Measurements from ENCODE around the gene ZNF140.

The ZNF140 gene

GRCh38 chr12:133061954-133062353 lies 18.8 kb upstream of the ZNF140 start:
- Histone ChIP-seq H3K27ac (ENCODE audit: low read depth, low read length) (no peak overlapping the region), H3F3A (ENCODE audit: insufficient read depth) (peaks cover 10% of the 10 kb centered on the region), H3K4me2 (ENCODE audit: low read depth, low read length, poor library complexity, severe bottlenecking) (no peak overlapping the region), H3K9ac (ENCODE audit: low read length) (no peak overlapping the region), H2AFZ (ENCODE audit: low read depth, low read length, severe bottlenecking) (no peak overlapping the region), H4K20me1 (ENCODE audit: low read depth, low read length) (no peaks in the 10 kb centered on the region), H3K9me2 (replicated peaks; ENCODE audit: insufficient read depth, low read length) (no peaks in the 10 kb centered on the region), H3K27me3 (ENCODE audit: low read length) (no peaks in the 10 kb centered on the region), H3K9me3 (ENCODE audit: insufficient read depth, low read length) (peaks cover 93% of the 10 kb centered on the region), H3K79me2 (ENCODE audit: insufficient read depth, low read length) (no peaks in the 10 kb centered on the region), H3K36me3 (ENCODE audit: low read length) (peaks cover 13% of the 10 kb centered on the region), H3K4me3 (ENCODE audit: insufficient read depth, low read length, poor library complexity, severe bottlenecking) (no peak overlapping the region)
- TF ChIP-seq EZH2phosphoT487 (conservative IDR thresholded peaks at IDR 0.05; ENCODE audit: low read length): no peak
- TF ChIP-seq, protein P1, sequence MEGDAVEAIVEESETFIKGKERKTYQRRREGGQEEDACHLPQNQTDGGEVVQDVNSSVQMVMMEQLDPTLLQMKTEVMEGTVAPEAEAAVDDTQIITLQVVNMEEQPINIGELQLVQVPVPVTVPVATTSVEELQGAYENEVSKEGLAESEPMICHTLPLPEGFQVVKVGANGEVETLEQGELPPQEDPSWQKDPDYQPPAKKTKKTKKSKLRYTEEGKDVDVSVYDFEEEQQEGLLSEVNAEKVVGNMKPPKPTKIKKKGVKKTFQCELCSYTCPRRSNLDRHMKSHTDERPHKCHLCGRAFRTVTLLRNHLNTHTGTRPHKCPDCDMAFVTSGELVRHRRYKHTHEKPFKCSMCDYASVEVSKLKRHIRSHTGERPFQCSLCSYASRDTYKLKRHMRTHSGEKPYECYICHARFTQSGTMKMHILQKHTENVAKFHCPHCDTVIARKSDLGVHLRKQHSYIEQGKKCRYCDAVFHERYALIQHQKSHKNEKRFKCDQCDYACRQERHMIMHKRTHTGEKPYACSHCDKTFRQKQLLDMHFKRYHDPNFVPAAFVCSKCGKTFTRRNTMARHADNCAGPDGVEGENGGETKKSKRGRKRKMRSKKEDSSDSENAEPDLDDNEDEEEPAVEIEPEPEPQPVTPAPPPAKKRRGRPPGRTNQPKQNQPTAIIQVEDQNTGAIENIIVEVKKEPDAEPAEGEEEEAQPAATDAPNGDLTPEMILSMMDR (IDR thresholded peaks at IDR 0.05; ENCODE audit: insufficient read depth, low read length, poor library complexity, severe bottlenecking): no peak

DNA sequence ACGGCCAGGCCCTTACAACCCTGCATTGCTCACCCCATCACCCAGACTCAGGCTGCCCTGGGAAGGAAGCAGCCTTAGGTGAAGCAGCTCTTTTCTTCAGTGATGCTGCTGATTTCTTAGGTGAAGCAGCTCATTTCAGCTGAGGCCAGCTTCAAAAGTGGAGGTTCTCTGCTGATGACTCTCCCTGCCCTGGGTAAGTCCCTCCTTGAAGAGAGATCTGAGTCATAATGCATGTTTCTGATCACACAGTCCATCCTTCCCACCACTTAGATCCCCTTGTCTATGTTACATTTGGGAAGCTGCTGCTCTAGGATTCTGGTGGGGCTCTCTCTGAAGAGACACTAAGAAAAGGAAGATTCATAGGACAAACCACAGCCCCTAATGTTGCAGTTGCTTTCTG lies 17.2 kb upstream of the ZNF140 start:
- Histone ChIP-seq H3K9me3 (ENCODE audit: insufficient read depth, low read length) (peaks cover 91% of the 10 kb centered on the region), H3K27me3 (ENCODE audit: low read length) (no peaks in the 10 kb centered on the region), H3K79me2 (ENCODE audit: insufficient read depth, low read length) (no peaks in the 10 kb centered on the region), H3F3A (ENCODE audit: insufficient read depth) (no peaks in the 10 kb centered on the region), H3K4me3 (ENCODE audit: insufficient read depth, low read length, poor library complexity, severe bottlenecking) (no peak overlapping the region), H2AFZ (ENCODE audit: low read depth, low read length, severe bottlenecking) (no peak overlapping the region), H3K9me2 (replicated peaks; ENCODE audit: insufficient read depth, low read length) (no peaks in the 10 kb centered on the region), H3K4me2 (ENCODE audit: low read depth, low read length, poor library complexity, severe bottlenecking) (no peak overlapping the region), H3K9ac (ENCODE audit: low read length) (no peak overlapping the region), H3K36me3 (ENCODE audit: low read length) (0 out of 2 replicates have a peak, but pooled peaks cover 5% of the 10 kb centered on the region), H3K27ac (ENCODE audit: low read depth, low read length) (no peak overlapping the region), H4K20me1 (ENCODE audit: low read depth, low read length) (no peaks in the 10 kb centered on the region)
- TF ChIP-seq, protein P1 (IDR thresholded peaks at IDR 0.05; ENCODE audit: insufficient read depth, low read length, poor library complexity, severe bottlenecking): no peak
- TF ChIP-seq EZH2phosphoT487 (conservative IDR thresholded peaks at IDR 0.05; ENCODE audit: low read length): no peak

DNA sequence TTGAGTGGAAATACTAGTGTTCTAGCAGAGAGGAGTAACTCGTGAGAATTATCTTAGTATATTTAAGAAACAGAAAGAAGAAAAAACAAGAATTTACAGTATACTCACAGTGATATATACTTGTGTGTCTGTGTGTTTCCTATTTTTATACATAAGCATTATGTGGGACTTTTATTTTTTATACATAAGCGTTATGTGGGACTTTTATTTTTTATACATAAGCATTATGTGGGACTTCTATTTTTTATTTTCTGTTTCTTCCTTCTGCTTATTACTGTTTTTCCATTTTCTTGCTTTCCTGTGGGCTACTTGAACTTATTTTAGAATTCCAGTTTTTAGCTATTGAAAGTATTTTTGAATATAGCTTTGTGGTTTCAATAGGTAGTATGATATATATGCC lies 6.9 kb upstream of the ZNF140 start:
- TF ChIP-seq, protein P1 (IDR thresholded peaks at IDR 0.05; ENCODE audit: insufficient read depth, low read length, poor library complexity, severe bottlenecking): no peak
- TF ChIP-seq EZH2phosphoT487 (conservative IDR thresholded peaks at IDR 0.05; ENCODE audit: low read length): no peak
- Histone ChIP-seq H4K20me1 (ENCODE audit: low read depth, low read length) (no peaks in the 10 kb centered on the region), H3F3A (ENCODE audit: insufficient read depth) (no peaks in the 10 kb centered on the region), H3K79me2 (ENCODE audit: insufficient read depth, low read length) (no peaks in the 10 kb centered on the region), H3K9me3 (ENCODE audit: insufficient read depth, low read length) (peaks cover 39% of the 10 kb centered on the region), H3K9ac (ENCODE audit: low read length) (no peak overlapping the region), H2AFZ (ENCODE audit: low read depth, low read length, severe bottlenecking) (no peak overlapping the region), H3K27ac (ENCODE audit: low read depth, low read length) (no peak overlapping the region), H3K4me3 (ENCODE audit: insufficient read depth, low read length, poor library complexity, severe bottlenecking) (no peak overlapping the region), H3K27me3 (ENCODE audit: low read length) (no peaks in the 10 kb centered on the region), H3K4me2 (ENCODE audit: low read depth, low read length, poor library complexity, severe bottlenecking) (no peak overlapping the region), H3K36me3 (ENCODE audit: low read length) (no peaks in the 10 kb centered on the region), H3K9me2 (replicated peaks; ENCODE audit: insufficient read depth, low read length) (no peaks in the 10 kb centered on the region)
